MM.1S (cell line): Measurements from ENCODE around the gene ARID4B.
"Not testable (repeated sequence)": the region's sequence is repeated elsewhere in the genome, so short reads cannot be mapped to it uniquely, and the experiment has no call there.

ENCODE experiments used
- DNase-seq: peaks from one replicate; pipeline ENCODE4 v3.0.0-alpha.2; 2015
- H2AFZ ChIP-seq: fragments of 300-600 bp; sonication (generic); 2 replicates; pipeline ENCODE4 v1.6.0; 2016; ENCODE audit warnings: antibody characterized with exemption, low read length
- H3F3A ChIP-seq: fragments of 300-600 bp; sonication (generic); 2 replicates; pipeline ENCODE4 v1.6.1; 2016; ENCODE audit warnings: mild to moderate bottlenecking, antibody characterized with exemption, low read length, moderate library complexity, mixed read lengths; ENCODE audit not compliant: insufficient read depth
- H3K27ac ChIP-seq: fragments of 300-600 bp; sonication (generic); 2 replicates; pipeline ENCODE4 v1.5.1; 2016; ENCODE audit warnings: mild to moderate bottlenecking, low read length
- H3K27me3 ChIP-seq: fragments of 300-600 bp; sonication (generic); replicated peaks from 2 replicates; pipeline ENCODE4 v1.6.0; 2016; ENCODE audit warnings: low read length; ENCODE audit not compliant: insufficient read depth
- H3K36me3 ChIP-seq: fragments of 300-600 bp; sonication (generic); replicated peaks from 2 replicates; pipeline ENCODE4 v1.6.1; 2016; ENCODE audit warnings: mild to moderate bottlenecking, low read length, mixed read lengths; ENCODE audit not compliant: insufficient read depth
- H3K4me1 ChIP-seq: fragments of 300-600 bp; sonication (generic); 2 replicates; pipeline ENCODE4 v1.6.1; 2016; ENCODE audit warnings: low read length, mixed read lengths
- H3K4me2 ChIP-seq: fragments of 300-600 bp; sonication (generic); 2 replicates; pipeline ENCODE4 v1.6.0; 2016; ENCODE audit warnings: low read depth, low read length
- H3K4me3 ChIP-seq: fragments of 300-600 bp; sonication (generic); 2 replicates; pipeline ENCODE4 v1.5.1; 2016; ENCODE audit warnings: low read length, mixed read lengths
- H3K79me2 ChIP-seq: fragments of 300-600 bp; sonication (generic); 2 replicates; pipeline ENCODE4 v1.6.1; 2016; ENCODE audit warnings: mixed run types, low read length, mixed read lengths
- H3K9ac ChIP-seq: fragments of 300-600 bp; sonication (generic); 2 replicates; pipeline ENCODE4 v1.6.1; 2016; ENCODE audit warnings: low read length, mixed read lengths
- H3K9me2 ChIP-seq: fragments of 300-600 bp; sonication (generic); replicated peaks from 2 replicates; pipeline ENCODE4 v1.6.1; 2016; ENCODE audit warnings: mild to moderate bottlenecking, low read length, mixed read lengths; ENCODE audit not compliant: insufficient read depth
- H3K9me3 ChIP-seq: fragments of 300-600 bp; sonication (generic); replicated peaks from 2 replicates; pipeline ENCODE4 v1.6.1; 2016; ENCODE audit warnings: mild to moderate bottlenecking, low read length, mixed read lengths; ENCODE audit not compliant: insufficient read depth
- H4K20me1 ChIP-seq: fragments of 300-600 bp; sonication (generic); 2 replicates; pipeline ENCODE4 v1.6.1; 2016; ENCODE audit warnings: mild to moderate bottlenecking, low read length, moderate library complexity, mixed read lengths; ENCODE audit not compliant: insufficient read depth
- CTCF ChIP-seq: fragments of 300-600 bp; sonication (generic); IDR thresholded peaks from 2 replicates; pipeline ENCODE4 v1.5.1; 2016; ENCODE audit warnings: antibody characterized with exemption, low read length, mixed read lengths
- EZH2 ChIP-seq: fragments of 300-600 bp; sonication (generic); optimal IDR thresholded peaks from 2 replicates; pipeline ENCODE3; 2017; ENCODE audit warnings: low read depth, mild to moderate bottlenecking, antibody characterized with exemption, low read length, mixed read lengths
- EZH2phosphoT487 ChIP-seq: fragments of 300-600 bp; sonication (generic); IDR thresholded peaks from 2 replicates; pipeline ENCODE4 v1.6.1; 2018; ENCODE audit warnings: antibody characterized with exemption, low read length

ARID4B gene

GRCh38 chr1:235262539-235262938 lies 65.4 kb downstream of the ARID4B start:
- Histone ChIP-seq H3K9me2 (no peaks in the 10 kb centered on the region), H2AFZ (no peak overlapping the region), H3K27ac (no peak overlapping the region), H3K4me1 (peaks cover 26% of the 10 kb centered on the region), H4K20me1 (0 out of 2 replicates have a peak, but pooled peaks cover 4% of the 10 kb centered on the region), H3K9me3 (no peaks in the 10 kb centered on the region), H3K79me2 (peaks cover 91% of the 10 kb centered on the region), H3K9ac (no peak overlapping the region), H3K4me3 (no peak overlapping the region), H3K4me2 (no peak overlapping the region), H3K36me3 (no peaks in the 10 kb centered on the region), H3F3A (peaks cover 18% of the 10 kb centered on the region), H3K27me3 (no peaks in the 10 kb centered on the region)
- DNase-seq, result no peak
- no peak for TF ChIP-seq EZH2phosphoT487
- no peak for TF ChIP-seq CTCF
- TF ChIP-seq EZH2, result no peak

DNA sequence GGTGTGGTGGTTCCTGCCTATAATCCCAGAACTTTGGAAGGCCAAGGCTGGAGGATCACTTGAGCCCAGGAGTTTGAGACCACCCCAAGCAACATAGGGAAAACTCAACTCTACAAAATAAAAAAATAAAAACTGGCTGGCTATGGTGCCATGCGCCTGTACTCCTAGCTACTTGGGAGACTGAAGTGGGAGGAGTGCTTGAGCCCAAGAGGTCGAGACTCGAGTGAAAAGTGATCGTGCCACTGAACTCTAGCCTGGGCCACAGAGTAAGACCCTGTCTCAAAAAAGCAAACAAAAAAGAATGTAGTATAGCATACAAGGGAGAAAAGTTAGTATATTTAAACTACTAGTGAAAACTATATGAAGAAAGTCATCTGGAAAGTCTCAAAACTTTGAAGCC lies 66.7 kb downstream of the ARID4B start:
- peaks cover 26% of the 10 kb centered on the region for H3K4me1 ChIP-seq

GRCh38 chr1:235259133-235259778 lies 68.7 kb downstream of the ARID4B start:
- H3K4me2 ChIP-seq, result peak overlapping the region; percentile 59
- no peaks in the 10 kb centered on the region for H3K9me3 ChIP-seq
- H3K27ac ChIP-seq, result peak overlapping the region; percentile 51; the same call in 1 of the 2 replicates
- peaks cover 26% of the 10 kb centered on the region for H3K4me1 ChIP-seq
- H3K79me2 ChIP-seq, result peaks cover 71% of the 10 kb centered on the region
- H3K27me3 ChIP-seq, result no peaks in the 10 kb centered on the region
- H4K20me1 ChIP-seq, result no peaks in the 10 kb centered on the region
- peak; percentile 56 for DNase-seq
- H3K36me3 ChIP-seq, result no peaks in the 10 kb centered on the region
- H3F3A ChIP-seq, result peaks cover 18% of the 10 kb centered on the region
- no peak; the same call in 1 of the 2 replicates for TF ChIP-seq CTCF
- no peak for TF ChIP-seq EZH2phosphoT487
- no peak for TF ChIP-seq EZH2
- 0 out of 2 replicates have a peak overlapping the region, but pooled peaks have one; percentile 8 for H3K4me3 ChIP-seq
- H2AFZ ChIP-seq, result no peak overlapping the region
- H3K9ac ChIP-seq, result 0 out of 2 replicates have a peak overlapping the region, but pooled peaks have one; percentile 2
- no peaks in the 10 kb centered on the region for H3K9me2 ChIP-seq

More for the DNA sequence above, 66.7 kb downstream of the ARID4B start:
- H3K9me2 ChIP-seq, result no peaks in the 10 kb centered on the region
- no peak overlapping the region for H3K27ac ChIP-seq
- no peaks in the 10 kb centered on the region for H3K9me3 ChIP-seq
- 0 out of 2 replicates have a peak, but pooled peaks cover under 1% of the 10 kb centered on the region for H4K20me1 ChIP-seq
- peaks cover 18% of the 10 kb centered on the region for H3F3A ChIP-seq
- no peaks in the 10 kb centered on the region for H3K27me3 ChIP-seq
- H3K4me3 ChIP-seq, result no peak overlapping the region
- no peak for TF ChIP-seq EZH2phosphoT487
- no peak for TF ChIP-seq EZH2
- no peak for TF ChIP-seq CTCF
- no peak overlapping the region for H3K4me2 ChIP-seq
- no peak for DNase-seq
- no peak overlapping the region for H2AFZ ChIP-seq
- H3K79me2 ChIP-seq, result peaks cover 89% of the 10 kb centered on the region
- H3K9ac ChIP-seq, result no peak overlapping the region
- no peaks in the 10 kb centered on the region for H3K36me3 ChIP-seq

- not testable (repeated sequence) for H3K27ac ChIP-seq, H3K9me3 ChIP-seq, H3K4me3 ChIP-seq, H3K9me2 ChIP-seq, H2AFZ ChIP-seq, H3K36me3 ChIP-seq, H3K27me3 ChIP-seq, H3K9ac ChIP-seq, H4K20me1 ChIP-seq, DNase-seq
- H3F3A ChIP-seq, result peaks cover 21% of the 10 kb centered on the region
- H3K4me2 ChIP-seq, result peak overlapping the region; percentile 59
- H3K4me1 ChIP-seq, result peaks cover 26% of the 10 kb centered on the region
- H3K79me2 ChIP-seq, result peaks cover 59% of the 10 kb centered on the region
These were observed 69.9 kb downstream of the ARID4B start for GRCh38 chr1:235258068-235258467.
